22Rv1 (cell line): ENCODE results near the gene RSRP1.

ENCODE experiments used
- H3K27ac ChIP-seq: fragments of 450-650 bp; 2 replicates; pipeline ENCODE4 v1.5.1; 2017
- ZFX ChIP-seq: fragments of 450-650 bp; IDR thresholded peaks from 2 replicates; pipeline ENCODE4 v1.6.1; 2017; ENCODE audit warnings: antibody characterized with exemption, borderline replicate concordance
- TF ChIP-seq, protein P1 (sequence below): fragments of 450-650 bp; IDR thresholded peaks from 2 replicates; pipeline ENCODE4 v1.5.1; 2017; ENCODE audit warnings: mild to moderate bottlenecking

RSRP1 gene

DNA sequence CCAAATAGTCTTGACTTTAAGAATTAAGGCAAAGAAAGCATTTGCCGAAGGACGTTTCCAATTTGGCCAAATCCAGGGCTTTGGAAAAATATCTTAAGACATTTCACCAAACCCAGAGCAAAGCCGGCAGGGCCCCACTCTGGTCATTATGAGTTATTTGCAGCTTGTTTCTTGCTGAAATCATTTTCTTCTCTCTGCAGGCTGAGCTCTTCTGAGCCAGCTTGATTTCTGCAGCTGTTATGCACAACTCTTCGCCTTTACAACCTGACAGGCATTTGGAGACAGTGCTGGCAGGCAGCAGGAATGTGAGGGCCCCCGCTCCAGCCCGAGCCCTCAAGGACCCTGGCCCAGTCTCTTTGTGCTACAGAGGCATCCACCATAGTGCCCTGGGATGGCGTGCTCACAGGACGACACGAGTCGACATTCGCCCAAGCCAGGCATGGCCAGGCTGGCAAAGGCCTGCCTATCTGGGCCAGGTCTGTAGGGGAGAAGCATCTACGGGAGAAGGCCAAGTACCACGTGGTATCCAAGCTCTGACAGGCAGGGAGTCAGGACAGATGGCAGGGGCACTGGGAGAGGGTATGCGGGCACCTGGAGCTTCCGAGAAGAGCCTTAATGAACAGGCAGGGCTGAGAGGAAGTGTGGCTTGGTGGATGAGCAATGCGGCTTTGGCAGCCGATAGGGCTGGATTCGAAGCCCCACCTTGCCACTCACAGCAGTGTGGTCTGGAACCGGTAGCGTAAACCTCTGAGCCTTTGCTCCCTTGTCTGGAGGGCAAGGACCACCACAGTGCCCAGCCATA is 47.2 kb downstream of the RSRP1 start:
- no peak for TF ChIP-seq ZFX
- TF ChIP-seq, protein P1, sequence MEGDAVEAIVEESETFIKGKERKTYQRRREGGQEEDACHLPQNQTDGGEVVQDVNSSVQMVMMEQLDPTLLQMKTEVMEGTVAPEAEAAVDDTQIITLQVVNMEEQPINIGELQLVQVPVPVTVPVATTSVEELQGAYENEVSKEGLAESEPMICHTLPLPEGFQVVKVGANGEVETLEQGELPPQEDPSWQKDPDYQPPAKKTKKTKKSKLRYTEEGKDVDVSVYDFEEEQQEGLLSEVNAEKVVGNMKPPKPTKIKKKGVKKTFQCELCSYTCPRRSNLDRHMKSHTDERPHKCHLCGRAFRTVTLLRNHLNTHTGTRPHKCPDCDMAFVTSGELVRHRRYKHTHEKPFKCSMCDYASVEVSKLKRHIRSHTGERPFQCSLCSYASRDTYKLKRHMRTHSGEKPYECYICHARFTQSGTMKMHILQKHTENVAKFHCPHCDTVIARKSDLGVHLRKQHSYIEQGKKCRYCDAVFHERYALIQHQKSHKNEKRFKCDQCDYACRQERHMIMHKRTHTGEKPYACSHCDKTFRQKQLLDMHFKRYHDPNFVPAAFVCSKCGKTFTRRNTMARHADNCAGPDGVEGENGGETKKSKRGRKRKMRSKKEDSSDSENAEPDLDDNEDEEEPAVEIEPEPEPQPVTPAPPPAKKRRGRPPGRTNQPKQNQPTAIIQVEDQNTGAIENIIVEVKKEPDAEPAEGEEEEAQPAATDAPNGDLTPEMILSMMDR: no peak
- H3K27ac ChIP-seq: no peak overlapping the region

DNA sequence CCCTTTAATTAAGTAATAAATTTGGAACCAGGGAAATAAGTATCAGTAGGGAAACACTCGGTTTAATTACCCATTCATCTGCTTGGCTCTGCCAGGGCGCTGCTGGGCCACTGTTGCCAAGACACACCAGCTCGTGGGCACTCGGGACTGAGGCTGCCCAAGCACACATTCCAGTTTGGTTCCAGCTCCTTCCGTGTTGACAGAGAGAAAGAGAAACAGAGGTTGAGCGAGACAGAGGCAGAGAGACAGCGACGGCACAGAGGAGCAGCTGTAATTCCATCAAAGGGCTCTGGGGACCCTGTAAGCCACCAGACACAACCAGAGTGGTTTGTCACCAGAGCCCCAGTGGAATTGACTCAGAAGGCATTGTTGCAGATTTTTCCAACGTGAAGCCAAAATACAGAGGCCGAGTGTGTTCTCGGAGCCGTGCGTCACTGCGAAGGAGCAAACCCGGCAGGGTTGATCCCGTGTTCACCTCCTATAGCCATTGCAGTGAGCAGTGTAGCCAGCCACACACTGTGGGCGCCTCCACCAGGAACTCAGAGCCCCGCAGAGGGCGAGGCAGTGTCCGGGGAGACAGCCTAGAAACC is 48.5 kb downstream of the RSRP1 start:
- no peak overlapping the region for H3K27ac ChIP-seq
- TF ChIP-seq ZFX: no peak
- TF ChIP-seq, protein P1: no peak

DNA sequence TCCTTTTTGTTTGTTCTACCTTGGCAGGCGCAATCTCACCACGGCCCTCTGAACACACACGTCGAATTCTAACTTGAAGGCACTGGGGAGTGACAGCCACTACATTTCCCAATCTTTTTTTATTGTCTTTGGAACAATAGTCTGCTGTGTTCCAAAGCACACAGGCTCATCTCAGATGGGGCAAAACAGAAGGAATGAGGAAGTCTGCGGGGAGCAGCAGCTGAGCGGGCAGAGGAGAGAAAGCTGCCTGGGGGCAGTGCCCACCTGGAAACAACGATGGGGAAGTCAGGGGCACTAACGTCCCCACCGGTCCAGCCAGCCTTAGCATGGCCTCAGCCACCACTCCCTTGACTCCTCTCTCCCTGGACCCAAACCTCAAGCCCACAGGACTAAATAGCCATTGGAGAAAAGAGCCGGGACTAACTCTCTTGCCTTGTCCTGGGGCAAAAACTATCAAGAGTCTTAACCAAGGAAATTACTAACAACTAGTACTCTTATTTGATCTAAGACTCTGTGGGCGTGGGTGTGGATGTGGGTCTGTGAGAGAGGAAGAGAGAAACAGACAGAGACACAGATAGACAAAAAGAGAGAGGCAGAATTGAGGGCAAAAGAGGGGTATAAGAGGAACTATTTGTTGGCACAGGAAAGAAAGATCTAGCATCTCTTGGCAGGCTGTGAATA is 49.1 kb downstream of the RSRP1 start:
- H3K27ac ChIP-seq: no peak overlapping the region
- TF ChIP-seq, protein P1: no peak
- no peak for TF ChIP-seq ZFX

DNA sequence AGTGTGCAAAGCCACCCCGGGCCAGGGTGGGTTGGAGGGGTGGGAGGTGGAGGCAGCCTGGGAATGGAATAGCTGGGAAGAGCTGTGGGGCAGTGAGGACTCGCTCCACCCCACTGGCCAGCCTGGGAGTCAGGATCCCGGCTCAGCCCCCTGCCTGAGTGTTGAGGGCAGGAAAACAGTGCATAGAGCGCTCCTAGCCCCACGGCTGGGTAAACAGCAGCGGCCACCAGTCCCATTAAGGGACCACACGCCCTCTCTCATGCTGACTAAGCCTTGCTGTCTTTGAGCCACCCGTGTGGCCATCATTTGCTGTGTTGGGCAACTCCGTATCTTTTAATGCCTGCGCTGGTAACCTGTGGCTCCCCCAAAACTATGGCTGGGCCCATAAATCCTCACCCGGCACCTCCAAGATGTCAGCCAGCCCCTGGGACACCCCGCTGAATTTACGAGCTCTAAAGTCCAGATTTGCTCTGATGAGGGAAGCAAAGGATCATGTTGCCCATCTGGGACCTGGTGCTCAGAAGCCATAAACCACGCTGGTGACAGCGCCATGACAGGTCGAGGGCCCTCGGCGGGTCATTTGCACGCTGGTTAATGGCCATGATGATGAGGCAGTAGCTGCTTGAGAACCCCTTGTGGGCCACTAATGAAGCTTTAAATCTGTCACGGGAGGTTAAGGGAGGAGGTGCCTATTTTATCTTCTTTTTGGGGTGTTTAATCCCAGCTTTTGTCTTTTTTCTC is 49.8 kb downstream of the RSRP1 start:
- TF ChIP-seq ZFX: no peak
- TF ChIP-seq, protein P1: no peak
- H3K27ac ChIP-seq: no peak overlapping the region

DNA sequence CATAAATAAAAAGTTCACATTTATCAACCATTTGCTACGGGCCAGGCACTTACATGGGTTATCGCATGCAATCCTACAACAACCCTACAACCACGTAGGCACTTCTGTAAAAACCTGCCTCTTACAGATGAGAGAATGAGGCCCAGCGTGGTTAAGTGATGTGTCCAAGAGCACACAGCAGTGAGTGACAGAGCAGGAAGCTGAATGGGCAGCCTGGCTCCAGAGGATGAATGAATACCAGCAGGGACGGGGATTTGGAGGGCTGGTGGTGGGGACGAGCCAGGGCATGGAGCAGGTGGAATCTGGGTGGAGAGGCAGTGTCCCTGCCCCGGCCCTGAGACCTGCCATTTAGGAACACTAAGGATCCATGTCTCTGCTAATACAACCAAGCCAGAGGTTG is 50.4 kb downstream of the RSRP1 start:
- no peak overlapping the region for H3K27ac ChIP-seq
- TF ChIP-seq, protein P1: no peak
- TF ChIP-seq ZFX: no peak

DNA sequence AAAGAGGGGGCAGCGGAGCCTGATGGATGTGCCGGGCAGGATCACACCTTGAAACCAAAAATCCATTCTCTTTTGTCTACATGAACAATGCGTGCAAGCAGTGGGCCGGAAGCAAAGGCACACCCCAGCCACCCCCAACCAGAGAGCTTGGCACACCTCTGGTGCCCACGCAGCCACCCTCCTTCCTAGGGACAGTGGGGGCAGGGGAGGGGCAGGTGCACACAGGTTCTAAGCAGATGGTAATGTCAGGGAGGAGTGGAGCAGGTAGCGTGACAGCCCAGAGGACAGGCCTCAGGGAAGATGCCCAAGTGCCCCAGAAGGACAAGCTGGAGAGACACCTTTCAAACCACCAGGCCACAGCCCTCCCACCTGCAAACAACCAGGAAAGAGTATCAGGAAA is 51.4 kb downstream of the RSRP1 start:
- TF ChIP-seq ZFX: no peak
- no peak overlapping the region for H3K27ac ChIP-seq

DNA sequence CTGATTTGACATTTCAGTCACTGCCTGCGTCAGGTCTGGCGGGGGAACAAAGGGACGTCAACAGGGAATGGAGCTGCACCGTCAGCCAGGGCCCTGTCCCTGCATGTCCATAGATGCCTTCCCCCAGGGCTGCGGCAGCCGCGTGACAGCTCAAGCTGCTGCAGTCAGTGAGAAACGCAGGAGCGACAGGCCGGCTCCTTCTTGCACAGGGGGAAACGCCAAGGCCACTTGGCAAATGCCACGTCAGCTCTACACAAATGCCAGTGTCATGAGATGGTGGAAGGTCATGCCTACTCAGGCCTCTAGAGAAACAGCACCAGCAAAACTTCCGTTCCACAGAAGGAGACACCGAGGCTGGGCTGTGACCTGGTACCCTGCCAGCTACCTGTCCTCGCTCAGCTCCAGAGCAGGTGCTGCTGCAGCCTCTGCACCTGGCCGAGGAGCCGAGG is 52.7 kb downstream of the RSRP1 start:
- H3K27ac ChIP-seq: no peak overlapping the region
- TF ChIP-seq, protein P1: no peak
- no peak for TF ChIP-seq ZFX
